GM19351 (cell line): Measurements from ENCODE around the gene AP3M1.
"Not testable (repeated sequence)": the region's sequence is repeated elsewhere in the genome, so short reads cannot be mapped to it uniquely, and the experiment has no call there.

Experiments used
- ATAC-seq: cut with Tn5 transposase; IDR thresholded peaks from one replicate; pipeline ENCODE4 v1.9.1; 2021; ENCODE audit warnings: mild to moderate bottlenecking, moderate library complexity; ENCODE audit not compliant: unreplicated experiment

AP3M1 gene

DNA sequence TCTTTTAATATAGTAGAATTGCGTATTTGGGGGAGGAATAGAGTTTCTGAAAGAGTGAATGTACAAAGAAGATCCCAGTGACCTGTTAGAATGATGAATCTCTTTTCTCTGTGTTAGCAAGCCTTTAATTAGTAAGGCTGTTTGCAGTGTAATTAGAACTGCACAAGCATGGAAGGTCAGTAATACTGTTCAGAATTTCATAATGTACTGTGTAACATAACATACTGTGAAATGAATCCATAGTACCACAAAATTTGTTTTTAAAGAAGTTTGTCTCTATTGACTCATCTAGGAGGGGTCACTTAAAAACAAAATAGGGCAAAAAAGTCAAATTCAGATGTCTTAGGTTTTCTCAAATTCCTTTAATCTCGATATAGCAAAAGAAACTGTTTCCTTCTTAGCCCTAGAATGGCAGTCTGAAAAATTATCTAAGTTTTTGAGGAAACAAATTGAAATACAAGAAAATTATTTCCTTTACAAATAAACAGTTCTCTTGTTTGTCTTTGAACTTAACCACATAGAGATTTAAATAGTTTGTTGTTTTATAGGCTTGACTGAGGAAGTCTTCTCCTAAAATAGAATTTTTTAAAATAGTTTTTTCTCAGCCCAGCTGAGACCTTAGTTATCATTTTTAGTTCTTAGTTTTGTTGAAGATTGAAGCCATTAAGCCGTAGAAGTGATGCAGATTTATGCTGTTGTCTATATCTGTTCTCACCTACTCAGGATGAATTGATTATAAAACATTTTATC lies 12.9 kb upstream of the AP3M1 start:
- peak; percentile 49 for ATAC-seq

DNA sequence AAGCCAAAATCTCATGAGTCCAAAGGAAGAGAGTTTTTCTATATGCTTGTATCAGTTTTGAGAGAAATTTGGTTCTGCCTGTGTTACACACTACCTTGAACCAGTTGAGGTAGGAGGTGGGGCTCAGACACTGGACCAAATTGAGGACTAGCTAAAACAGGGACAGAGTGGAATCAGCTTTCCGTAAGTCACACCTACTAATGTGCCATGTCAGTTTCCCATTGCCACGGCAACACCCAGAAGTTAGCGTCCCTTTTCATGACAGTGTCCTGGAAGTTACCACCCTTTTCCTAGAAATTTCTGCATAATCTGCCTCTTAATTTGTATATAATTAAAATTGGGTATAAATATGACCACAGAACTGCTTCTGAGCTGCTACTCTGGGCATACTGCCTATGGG lies 9.4 kb upstream of the AP3M1 start:
- no peak for ATAC-seq

DNA sequence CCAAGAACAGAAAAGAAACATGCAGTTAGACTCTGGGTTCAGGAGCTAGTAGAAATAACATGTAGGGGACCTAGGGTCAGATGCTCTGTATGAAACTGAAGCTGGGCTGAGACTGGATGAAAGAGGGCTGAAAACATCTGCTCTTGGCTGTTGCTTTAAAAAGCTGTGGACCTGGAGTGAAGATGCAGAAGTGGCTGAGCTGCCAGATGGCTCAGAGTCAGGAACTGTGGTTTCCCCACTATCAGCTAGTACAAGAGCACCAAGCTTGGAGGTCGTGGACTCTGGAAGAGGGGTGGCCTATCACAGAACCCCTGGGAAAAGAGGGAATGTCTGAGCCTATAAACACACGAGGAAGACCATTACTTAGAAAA lies 6.3 kb upstream of the AP3M1 start:
- ATAC-seq, result peak; percentile 70

DNA sequence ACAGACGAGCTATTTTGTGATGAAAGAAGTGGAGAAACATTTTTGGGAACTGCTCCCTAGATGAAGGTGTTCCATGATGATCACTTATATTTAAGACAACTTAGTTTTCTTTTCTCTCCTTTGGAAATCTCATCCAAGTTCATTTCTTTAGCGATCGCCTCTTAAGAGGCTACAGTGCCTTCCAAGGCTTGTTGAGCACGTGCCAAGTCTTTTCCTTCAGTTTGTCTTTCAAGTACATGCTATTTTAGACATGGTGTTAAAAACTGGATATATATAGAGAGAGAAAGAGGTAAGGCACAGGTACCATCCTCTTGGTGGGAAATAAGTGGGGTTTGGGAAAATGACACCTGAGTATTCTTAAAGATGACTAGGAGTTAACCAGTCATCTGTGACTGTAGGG lies 3.0 kb upstream of the AP3M1 start:
- no peak for ATAC-seq

DNA sequence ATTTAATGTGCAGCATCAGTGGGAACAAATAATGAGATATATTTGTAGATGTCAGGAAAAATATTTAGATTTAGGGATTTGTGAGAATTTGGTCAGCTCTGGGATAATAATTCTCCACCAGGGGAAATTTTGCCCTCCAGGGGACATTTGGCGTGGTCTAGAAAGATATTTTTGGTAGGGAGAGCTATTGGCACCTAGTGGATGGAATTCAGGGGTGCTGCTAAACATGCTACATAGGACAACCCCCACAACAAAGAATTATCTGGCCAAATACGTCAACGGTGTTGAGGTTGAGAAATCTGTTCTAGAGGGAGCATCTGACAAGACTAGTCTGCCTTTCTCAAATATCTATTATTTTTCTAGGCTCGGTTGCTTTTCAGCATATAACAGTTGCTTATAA lies 2.5 kb upstream of the AP3M1 start:
- ATAC-seq, result no peak

DNA sequence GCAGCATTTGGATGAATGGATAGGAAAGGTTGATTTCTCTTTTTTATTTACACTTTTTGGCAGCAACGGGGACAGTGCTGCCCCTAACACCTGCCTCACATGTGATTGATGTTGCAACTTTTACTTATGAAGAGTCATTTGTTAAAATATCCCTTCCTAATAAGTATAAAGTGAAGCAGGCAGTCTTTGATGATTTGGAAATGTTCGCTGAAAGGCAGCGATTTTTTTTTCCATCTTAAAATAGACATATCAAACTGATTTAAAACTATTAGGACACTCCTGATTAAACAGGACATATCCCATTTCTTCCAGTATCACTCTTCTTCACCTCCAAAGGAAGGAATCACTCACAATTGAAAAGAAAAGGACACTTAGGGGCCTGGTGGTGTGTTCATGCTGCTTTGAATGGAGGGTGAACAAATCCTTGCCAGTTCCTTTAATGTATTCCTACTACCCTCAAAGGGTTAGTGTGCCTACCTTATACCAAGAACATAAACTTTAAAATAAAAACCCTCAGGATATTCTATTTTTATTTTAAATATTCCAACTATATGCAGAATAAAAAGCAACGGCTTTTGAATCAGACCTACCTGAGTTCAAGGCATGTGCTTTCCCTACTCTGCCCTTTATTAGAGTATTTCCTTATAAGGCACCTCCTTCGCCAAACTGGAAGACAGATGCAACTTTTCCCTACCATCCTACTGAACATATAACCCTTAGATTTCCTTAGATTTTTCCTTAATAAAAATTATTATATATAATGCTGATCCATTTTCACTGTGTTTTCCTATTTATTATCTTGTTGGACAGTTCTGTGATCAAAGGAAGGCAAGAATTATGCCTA lies 1.5 kb upstream of the AP3M1 start:
- no peak for ATAC-seq

DNA sequence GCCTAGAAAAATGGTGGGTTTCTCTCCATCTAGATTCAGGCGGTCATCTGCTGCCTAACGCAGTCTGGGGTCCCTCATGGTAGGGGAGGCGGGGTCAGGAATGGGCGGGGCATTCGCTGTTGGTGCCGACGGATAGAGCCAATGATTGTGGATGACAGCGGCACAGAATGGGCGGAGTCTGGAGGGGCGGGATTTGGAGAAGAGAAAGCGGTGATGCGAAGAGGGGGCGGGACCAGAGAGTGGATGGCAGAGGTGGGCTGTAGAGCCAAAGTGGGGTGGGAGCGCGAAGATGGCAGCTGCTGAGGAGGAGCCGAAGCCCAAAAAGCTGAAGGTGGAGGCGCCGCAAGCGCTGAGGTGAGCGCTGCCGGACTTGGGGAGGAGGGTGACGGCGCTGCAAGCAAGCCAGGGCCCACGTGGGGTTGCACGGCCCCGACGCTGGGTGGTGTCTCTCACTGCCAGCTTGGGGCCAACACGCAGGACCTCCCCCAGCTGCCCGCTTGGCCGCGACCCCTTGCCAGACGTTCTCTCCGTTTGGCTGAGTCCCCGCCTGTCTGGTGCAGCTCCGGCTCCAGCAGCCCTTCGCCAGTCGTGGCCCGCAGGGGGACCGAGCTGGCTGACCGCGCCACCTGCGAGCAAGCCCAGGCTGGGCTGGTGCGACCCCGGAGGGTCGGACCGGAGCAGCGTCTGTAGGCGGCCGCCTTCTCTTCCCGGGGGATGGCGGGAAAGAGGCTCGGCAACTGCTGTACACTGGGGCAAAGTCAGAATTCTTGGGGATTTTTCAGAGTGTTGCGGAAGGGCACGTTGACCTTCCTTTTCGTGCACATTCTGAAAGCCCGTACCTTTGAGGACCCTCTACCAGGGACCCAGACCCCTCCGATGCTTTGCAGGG lies 606 bp upstream of the AP3M1 start, which contains the start of gene ADK:
ADK (plus strand) TSS at position 232 of the 889 bp plus-strand sequence; CDS start at position 290, 58 bp downstream.
- ATAC-seq, result peak; percentile 81

DNA sequence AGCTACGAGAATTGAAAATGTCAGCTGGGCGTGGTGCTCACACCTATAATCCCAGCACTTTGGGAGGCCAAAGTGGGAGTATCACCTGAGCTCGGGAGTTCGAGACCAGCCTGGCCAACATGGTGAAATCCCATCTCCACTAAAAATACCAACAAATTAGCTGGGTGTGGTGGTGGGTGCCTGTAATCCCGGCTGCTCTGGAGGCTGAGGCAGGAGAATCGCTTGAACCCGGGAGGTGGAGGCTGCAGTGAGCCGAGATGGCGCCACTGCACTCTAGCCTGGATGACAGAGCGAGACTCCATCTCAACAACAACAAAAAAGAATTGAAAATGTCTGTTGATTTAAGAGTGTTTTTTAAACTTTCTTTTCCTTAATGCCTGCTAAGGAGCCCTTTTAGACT lies 3.6 kb downstream of the AP3M1 start:
- not testable (repeated sequence) for ATAC-seq

DNA sequence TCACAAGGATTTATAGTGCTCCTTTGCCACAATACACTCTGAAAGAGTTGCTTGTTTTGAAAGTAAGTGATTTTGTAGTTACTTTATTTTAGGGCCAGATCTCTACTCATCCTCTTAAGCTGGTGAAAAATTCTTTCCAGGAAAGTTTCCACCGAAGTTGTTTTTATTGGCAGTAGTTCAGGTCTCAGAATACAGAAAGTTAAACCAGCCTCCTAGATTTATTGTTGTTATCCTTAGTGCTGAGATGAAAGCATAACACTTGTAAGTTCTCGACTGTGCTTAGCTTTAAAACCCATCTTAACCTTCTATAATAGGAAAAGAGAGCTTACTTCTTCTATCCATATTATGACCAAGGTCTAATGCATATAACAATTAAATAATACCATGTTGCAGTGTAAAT lies 5.5 kb downstream of the AP3M1 start:
- ATAC-seq, result no peak

DNA sequence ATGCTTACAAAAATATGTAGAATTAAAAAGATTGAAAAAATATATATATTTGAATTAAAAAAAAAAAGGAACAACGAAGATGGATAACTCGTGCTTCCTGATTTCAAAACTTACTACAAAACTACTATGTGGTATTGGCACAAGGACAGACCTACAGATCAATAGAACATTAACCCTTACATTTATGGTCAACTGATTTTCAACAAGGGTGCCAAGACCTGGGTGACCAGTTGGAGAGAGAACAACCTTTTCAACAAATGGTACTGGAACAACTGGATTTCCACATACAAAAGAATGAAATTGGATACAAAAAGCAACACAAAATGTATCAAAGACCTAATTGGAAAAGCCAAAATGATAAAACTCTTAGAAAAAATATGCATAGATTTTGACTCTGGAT lies 10.1 kb downstream of the AP3M1 start:
- no peak for ATAC-seq

DNA sequence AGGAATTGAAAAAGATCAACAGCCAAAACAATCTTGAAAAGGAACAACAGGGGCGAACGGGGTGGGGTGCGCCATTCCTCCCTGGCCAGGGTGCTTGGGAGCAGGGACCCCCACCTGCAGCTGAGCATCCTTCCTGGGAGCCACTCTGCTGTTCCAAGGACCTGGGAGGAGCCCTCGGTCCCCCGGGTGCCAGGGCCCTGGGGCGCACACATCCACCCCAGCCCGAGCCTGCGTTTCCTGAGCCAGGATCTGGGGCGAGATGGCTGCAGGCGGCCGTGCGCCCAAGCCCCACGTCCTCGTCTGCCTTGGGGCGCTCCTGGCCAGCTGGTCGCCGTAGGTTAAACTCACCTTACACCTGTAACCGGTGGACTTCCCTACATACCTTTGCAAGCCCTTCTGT lies 10.6 kb downstream of the AP3M1 start:
- ATAC-seq, result no peak

DNA sequence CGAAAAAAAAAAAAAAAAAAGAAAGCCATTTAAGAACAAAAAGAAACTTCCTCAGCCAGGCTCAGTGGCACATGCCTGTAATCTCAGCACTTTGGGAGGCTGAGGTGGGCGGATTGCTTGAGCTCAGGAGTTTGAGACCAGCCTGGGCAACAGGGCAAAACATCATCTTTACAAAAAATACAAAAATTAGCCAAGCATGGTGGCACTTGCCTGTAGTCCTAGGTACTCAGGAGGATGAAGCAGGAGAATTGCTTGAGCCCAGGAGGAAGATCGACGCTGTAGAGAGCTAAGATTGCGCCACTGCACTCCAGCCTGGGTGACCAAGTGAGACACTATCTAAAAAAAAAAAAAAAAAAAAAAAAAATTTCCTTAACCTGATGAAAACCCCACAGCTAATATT lies 12.0 kb downstream of the AP3M1 start:
- not testable (repeated sequence) for ATAC-seq

DNA sequence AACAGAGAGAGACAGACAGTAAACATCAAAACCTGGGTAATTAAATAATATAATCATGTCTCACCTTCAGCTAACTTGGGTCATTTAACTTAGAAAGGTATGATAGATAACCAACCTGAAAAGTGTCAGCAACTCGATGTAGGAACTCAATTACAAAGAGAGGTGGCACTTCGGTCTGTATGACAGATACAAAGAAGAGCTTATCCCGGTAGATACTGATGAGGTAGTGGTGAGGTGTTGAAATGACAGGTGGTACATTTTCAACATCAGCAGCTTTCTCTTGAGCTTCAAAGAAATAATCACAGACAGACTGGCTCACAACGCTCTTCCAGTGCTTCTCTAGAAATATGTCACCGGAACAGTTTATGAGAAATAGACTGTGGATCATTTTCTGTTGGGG lies 12.6 kb downstream of the AP3M1 start:
- no peak for ATAC-seq

DNA sequence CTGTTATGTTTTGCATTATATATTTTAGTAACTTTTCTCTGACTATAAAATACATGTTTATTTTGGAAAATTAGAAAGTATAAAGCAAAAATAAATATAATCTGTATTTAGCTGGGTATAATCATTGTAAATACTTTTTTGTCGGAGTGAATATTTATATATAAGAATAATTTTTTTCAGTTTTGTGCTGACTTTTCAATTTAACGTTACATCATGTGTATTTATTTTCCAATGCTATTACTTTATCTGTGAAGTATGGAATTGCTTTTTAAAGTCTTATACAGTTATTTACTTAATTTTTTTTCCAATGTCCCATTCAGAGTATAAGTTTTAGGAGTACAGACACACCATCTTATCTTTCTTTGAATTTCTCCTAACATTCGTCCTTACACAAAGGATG lies 15.2 kb downstream of the AP3M1 start:
- ATAC-seq, result no peak

DNA sequence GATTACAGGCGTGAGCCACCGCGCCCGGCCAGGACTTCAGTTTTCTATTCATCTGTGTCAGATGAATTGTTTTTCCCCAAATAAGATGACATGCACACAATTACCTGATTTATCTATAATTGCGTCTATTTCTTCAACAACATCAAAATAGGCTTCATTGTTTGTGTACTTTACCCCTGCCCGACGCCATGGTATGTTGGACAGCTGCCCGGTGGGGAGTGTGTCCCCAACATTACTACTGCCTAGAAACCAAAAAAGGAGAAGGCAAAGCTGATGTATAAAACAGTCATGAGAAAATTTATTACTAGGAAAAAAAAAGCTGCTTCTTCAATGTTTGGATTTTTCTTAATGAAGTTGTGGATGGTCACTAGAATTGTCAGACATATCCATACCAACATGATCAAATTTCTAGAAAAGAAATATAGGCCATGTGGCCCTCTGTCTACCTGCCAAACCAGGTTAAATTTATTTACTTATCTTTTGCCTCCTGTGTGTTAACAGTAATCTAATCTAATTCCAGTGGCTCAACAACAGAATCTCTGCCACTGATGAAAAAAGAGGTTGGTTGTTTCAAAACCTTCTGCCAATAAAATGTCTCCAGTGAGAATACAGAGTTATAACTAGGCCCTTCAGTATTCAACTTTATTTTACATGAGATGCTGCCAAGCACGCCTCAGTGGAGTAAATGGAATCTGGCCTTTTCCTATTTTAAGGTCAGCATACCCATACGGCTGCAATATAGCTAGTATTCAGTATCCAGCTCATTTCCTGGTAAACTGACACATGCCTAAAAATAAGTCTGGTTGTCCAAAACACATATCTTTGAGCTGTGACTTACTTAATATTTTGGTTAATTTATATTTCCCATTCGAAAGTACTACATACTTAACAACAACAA lies 16.5 kb downstream of the AP3M1 start:
- ATAC-seq, result no peak

DNA sequence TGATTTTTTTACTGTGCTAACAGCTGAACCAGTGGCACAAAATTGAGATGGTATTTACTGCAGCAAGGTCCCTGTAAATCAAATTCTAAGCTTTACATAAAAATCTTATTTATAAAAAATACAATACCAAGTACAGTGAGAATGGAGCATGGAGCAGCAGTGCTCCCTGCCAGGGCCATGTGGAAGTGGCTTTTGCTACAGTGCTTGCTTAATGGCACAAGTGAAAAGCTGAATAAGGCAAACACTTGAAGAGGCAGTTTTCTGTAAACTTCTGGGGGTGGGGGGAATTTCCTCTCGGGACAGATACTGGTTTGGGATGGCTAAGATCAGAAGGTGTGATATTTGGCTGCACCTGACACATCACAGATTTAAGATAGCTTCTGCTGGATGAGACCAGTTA lies 27.5 kb downstream of the AP3M1 start:
- ATAC-seq, result no peak

DNA sequence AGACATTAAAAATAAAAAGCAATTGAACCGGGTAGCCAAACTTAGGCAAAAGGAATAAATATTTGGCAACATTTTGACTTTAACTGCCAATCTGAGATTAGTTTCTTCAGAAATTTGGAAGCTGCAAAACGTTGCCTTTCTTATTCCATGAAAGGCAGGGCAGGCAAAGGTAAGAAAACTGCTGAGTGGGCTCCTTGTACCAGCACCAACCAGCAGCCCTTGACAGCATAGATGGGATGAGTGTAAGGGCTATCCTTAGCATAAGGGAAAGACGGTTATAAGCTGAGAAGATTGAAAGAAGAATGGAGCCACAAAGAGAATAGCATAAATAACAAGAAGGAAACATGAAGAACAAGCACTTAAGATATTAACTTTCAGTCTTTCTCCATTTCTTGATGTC lies 28.6 kb downstream of the AP3M1 start:
- no peak for ATAC-seq

DNA sequence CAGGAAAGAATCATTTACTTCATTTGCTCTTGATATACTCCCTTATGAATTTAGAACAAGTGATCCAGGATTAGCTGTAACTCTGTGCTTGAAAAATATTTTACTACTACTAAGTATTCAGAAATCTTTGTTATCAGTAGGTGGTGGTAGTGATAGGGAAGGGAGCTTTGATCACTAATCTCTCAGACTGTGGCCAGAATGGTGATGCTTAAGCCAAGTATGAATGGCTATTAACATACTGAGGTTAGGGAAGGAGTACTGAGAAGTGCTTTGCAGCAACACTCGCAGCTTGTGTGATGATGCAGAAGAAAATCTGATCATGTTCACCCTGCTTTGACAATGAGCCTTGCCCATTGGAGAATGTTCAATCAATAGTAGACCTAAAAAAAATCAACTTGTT lies 29.3 kb downstream of the AP3M1 start:
- no peak for ATAC-seq

DNA sequence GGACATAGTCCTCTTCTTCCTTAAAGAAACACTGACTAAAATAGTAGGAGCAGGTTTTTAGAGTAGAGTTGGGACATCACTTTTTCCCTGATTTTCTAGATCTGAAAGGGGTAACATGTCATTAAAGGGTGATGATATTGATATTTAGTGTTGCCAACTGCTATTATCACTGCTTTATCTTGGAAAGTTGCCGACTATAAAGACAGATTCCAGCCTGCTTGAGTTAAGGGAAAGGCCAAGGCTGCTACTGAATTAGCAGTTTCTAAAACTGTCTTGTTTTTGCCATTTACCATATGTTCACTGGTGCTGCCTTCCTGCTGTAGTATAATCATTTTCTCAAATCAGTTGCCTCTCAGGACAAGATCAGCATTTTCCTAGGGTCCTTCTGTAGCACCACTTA lies 29.7 kb downstream of the AP3M1 start:
- ATAC-seq, result no peak

DNA sequence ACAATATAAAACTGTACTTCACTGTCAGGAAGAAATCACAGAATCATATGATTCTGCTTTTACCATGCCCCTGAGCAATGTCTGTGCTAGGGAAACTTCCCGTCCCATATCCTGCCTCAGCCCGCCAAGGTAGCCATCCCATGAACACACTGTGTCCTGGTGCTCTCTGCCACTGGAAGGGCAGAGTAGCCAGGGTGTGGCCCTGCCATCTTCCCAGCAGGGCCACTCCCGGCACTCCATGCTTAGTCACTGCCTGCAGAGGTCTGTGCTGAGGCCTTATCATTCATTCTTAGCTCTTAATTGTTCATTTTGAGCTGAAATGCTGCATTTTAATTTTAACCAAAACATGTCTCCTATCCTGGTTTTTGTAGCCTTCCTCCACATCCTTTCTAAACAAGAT lies 31.8 kb downstream of the AP3M1 start:
- ATAC-seq, result no peak
